ENCODE results near the gene SLC39A9.
"Not testable (repeated sequence)": the region's sequence is repeated elsewhere in the genome, so short reads cannot be mapped to it uniquely, and the experiment has no call there.

The SLC39A9 gene

GRCh38 chr14:69428289-69428998, 30.0 kb downstream of the SLC39A9 start:
- DNase-seq = no peak

- no peak for DNase-seq
These were observed 31.2 kb downstream of the SLC39A9 start for GRCh38 chr14:69429643-69430042.

- no peak for DNase-seq
These were observed 31.9 kb downstream of the SLC39A9 start for GRCh38 chr14:69430306-69430939.

- no peak for DNase-seq
These were observed 33.9 kb downstream of the SLC39A9 start for GRCh38 chr14:69432364-69432763.

GRCh38 chr14:69439521-69440270, 41.2 kb downstream of the SLC39A9 start:
- no peak for DNase-seq

- no peak for DNase-seq
These were observed 43.5 kb downstream of the SLC39A9 start for GRCh38 chr14:69441948-69442347.

- DNase-seq = no peak
These were observed 44.9 kb downstream of the SLC39A9 start for GRCh38 chr14:69443296-69443805.

GRCh38 chr14:69449216-69449615, 50.7 kb downstream of the SLC39A9 start:
- DNase-seq = no peak

- no peak for DNase-seq
These were observed 53.4 kb downstream of the SLC39A9 start for GRCh38 chr14:69451941-69452340.

GRCh38 chr14:69458350-69458749, 59.9 kb downstream of the SLC39A9 start:
- no peak for DNase-seq

- no peak for DNase-seq
These were observed 60.6 kb downstream of the SLC39A9 start for GRCh38 chr14:69459122-69459521.

- peak; percentile 24 for DNase-seq
These were observed 61.7 kb downstream of the SLC39A9 start for GRCh38 chr14:69460093-69460701.

- no peak for DNase-seq
These were observed 65.9 kb downstream of the SLC39A9 start for GRCh38 chr14:69464379-69464778.

- no peak for DNase-seq
These were observed 66.3 kb downstream of the SLC39A9 start for GRCh38 chr14:69464829-69465228.

GRCh38 chr14:69468949-69469348, 70.5 kb downstream of the SLC39A9 start:
- DNase-seq = no peak

- DNase-seq = no peak
These were observed 72.9 kb downstream of the SLC39A9 start for GRCh38 chr14:69471436-69471835.

GRCh38 chr14:69471916-69472315, 73.4 kb downstream of the SLC39A9 start:
- DNase-seq = no peak

- DNase-seq = no peak
These were observed 74.8 kb downstream of the SLC39A9 start for GRCh38 chr14:69473260-69473659.

- DNase-seq = no peak
These were observed 75.5 kb downstream of the SLC39A9 start for GRCh38 chr14:69473946-69474345.

GRCh38 chr14:69475194-69475818, 76.8 kb downstream of the SLC39A9 start:
- peak; percentile 18 for DNase-seq

GRCh38 chr14:69476824-69477450, 78.4 kb downstream of the SLC39A9 start:
- not testable (repeated sequence) for DNase-seq

GRCh38 chr14:69478055-69478454, 79.6 kb downstream of the SLC39A9 start:
- DNase-seq = not testable (repeated sequence)

Measured in retina (tissue), 1 donor.